HG03045 (cell line): ENCODE data around the gene ZNF579.

Experiments used
- ATAC-seq: cut with Tn5 transposase; IDR thresholded peaks from one replicate; pipeline ENCODE4 v1.9.1; 2021; ENCODE audit warnings: mild to moderate bottlenecking, moderate library complexity; ENCODE audit not compliant: unreplicated experiment

ZNF579 gene

GRCh38 chr19:55580628-55581144 is at the start of gene ZNF579:
Gene ZNF579 (minus strand): TSS chr19:55580848. CDS start chr19:55579639, 1,209 bp downstream.
- peak; percentile 37 for ATAC-seq

GRCh38 chr19:55626350-55626749 is 45.7 kb upstream of the ZNF579 start:
- no peak for ATAC-seq

DNA sequence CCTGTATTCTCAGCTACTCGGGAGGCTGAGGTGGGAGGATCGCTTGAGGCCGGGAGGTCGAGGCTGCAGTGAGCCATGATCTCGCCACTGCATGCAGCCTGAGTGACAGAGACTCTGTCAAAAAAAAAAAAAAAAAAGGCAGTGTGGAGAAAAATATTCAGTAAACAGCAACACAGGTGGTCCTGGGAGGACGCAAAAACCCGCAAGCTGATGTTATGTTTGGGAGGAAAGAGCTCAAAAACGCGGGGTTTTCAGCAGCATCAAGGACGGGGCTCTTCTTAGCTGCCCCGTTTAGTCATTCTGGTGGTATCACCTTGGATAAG is 44.3 kb upstream of the ZNF579 start:
- ATAC-seq: no peak

- ATAC-seq: no peak
These were observed 43.7 kb upstream of the ZNF579 start, which contains the start of gene ZNF784 for GRCh38 chr19:55624109-55625003. Gene ZNF784 (minus strand): TSS chr19:55624566. CDS start chr19:55624561, 5 bp downstream.

GRCh38 chr19:55623561-55623960 is 42.9 kb upstream of the ZNF579 start:
- no peak for ATAC-seq

DNA sequence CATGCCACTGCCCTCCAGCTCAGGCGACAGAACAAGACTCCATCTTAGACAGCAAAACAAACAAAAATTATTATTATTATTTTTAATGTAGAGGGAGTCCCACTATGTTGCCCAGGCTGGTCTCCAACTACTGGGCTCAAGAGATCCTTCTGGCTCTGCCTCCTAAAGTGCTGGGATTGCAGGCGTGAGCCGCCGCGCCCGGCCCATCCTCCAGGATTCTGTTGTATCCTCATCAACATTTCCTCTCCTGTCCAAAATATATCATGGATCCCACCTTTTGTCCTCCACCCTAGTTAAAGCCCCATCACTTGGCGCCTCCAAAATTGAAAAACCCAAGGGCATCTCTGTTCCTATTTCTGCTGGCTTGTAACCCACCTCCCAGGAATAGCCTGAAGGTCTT is 42.5 kb upstream of the ZNF579 start:
- ATAC-seq: no peak

GRCh38 chr19:55622242-55622969 is 41.8 kb upstream of the ZNF579 start:
- ATAC-seq: no peak

GRCh38 chr19:55621673-55622231 is 41.1 kb upstream of the ZNF579 start:
- ATAC-seq: no peak

DNA sequence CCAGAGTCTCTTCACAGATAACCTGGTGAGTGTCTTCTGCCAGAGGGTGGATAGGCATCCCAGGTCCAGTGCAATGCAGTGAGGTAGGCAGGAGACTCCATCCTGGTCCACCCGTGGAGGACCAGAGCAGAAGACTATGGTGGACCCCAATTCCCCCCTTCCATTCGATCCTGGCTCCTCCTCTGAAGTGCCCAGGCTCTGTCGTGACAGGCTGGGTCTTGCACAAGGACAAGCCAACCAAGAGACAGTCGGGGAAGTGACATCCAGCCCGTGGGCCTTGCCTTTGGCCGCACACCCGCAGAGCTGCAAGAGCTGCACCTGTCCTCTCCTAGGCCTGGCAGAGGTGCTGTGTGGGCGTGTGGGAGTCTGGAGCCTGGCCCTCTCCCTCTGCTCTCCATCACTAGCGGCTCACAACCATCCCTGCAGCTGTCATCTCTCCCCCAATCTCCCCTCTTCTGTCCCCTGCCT is 40.6 kb upstream of the ZNF579 start:
- no peak for ATAC-seq

DNA sequence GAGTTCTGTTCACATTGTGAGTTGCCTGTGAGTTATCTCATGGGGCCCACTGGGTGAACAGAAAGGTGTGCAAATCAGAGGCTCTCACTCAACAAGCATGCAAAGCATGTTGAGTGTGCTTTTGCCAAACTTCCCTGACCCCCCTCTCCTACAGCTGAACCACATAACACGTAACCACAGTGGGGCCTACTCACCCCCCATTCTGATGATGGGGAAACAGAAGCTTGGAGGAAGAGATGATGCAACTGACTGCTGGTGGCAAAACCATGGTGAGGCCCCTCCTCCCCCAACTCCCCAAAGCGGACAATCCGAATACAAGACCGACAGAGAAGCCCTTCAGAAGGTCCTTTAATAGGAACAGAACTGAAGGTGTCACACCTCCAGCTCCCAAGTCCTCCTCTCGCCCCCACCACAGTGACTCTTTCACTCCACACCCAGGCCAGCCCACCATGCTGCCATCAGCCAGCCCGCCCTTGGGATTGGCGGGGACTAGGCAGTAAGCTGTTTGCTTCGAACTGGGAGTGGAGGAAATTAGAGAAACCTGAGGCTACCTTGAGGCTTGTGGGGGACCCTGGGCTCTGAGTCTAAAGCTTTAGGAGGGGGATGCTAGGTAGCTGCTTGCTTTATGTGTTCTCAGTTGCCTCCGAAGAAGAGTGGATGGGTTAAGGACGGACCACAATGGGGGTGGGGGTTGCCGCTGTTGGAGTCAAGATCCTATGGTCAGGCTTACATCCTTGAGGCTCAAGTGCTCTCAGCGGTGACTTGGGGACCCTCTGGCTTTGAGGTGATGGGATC is 40.0 kb upstream of the ZNF579 start:
- ATAC-seq: no peak

DNA sequence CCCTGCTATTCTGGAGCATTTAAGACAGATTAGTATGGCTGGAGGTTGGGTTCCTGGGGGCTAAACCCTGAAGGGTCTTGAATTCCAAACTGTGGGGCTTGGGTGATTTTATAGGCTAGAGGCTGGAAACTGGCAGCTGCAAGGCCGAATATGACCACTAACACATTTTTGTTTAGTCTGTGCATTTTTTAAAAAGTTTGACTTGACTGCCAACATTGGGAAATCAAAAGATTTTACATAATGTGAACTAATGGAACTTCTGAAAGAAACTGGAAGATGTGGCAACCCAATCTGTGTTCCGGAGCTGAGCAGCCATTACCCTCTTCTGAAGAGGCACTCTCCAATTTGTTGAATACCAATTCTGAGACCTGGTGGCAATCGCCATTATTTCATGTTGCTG is 38.6 kb upstream of the ZNF579 start:
- no peak for ATAC-seq

GRCh38 chr19:55618426-55618825 is 37.8 kb upstream of the ZNF579 start:
- no peak for ATAC-seq

GRCh38 chr19:55617426-55617825 is 36.8 kb upstream of the ZNF579 start:
- no peak for ATAC-seq

DNA sequence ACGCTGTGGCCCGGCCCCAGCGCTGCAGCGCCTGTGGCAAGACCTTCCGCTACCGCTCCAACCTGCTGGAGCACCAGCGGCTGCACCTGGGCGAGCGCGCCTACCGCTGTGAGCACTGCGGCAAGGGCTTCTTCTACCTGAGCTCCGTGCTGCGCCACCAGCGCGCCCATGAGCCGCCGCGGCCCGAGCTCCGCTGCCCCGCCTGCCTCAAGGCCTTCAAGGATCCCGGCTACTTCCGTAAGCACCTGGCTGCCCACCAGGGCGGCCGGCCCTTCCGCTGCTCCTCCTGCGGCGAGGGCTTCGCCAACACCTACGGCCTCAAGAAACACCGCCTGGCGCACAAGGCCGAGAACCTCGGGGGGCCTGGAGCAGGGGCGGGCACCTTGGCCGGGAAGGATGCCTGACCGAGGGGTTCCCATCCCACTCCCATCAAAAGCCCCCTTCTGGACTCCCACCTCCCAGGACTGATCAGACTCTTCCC is 35.8 kb upstream of the ZNF579 start:
- ATAC-seq: no peak

GRCh38 chr19:55615543-55616394 is 35.1 kb upstream of the ZNF579 start:
- ATAC-seq: no peak

DNA sequence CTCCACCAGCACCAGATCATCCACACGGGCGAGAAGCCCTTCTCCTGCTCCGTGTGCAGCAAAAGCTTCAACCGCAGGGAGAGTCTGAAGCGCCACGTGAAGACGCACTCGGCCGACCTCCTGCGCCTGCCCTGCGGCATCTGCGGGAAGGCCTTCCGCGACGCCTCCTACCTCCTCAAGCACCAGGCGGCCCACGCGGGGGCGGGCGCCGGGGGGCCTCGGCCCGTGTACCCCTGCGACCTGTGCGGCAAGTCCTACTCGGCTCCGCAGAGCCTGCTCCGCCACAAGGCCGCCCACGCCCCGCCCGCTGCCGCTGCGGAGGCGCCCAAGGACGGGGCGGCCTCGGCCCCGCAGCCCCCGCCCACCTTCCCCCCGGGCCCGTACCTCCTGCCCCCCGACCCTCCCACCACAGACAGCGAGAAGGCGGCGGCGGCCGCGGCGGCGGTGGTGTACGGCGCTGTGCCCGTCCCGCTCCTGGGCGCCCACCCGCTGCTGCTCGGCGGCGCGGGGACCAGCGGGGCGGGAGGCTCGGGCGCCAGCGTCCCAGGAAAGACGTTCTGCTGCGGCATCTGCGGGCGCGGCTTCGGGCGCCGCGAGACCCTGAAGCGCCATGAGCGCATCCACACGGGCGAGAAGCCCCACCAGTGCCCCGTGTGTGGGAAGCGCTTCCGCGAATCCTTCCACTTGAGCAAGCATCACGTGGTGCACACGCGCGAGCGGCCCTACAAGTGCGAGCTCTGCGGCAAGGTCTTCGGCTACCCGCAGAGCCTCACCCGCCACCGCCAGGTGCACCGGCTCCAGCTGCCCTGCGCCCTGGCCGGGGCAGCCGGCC is 34.3 kb upstream of the ZNF579 start:
- ATAC-seq: no peak

DNA sequence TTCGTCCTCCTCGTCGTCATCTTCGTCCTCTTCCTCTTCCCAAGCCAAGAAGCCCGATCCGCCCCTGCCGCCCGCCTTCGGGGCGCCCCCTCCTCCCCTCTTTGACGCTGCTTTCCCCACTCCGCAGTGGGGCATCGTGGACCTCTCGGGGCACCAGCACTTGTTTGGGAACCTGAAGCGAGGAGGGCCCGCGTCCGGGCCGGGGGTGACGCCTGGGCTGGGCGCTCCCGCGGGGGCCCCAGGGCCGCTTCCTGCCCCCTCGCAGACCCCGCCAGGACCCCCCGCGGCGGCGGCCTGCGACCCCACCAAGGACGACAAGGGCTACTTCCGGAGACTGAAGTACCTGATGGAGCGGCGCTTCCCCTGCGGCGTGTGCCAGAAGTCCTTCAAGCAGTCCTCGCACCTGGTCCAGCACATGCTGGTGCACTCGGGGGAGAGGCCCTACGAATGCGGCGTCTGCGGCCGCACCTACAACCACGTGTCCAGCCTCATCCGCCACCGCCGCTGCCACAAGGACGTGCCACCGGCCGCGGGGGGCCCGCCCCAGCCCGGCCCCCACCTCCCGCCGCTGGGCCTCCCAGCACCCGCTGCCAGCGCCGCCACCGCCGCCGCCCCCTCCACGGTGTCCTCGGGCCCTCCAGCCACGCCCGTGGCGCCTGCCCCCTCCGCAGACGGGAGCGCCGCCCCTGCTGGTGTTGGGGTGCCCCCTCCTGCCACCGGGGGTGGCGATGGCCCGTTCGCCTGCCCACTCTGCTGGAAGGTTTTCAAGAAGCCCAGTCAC is 33.5 kb upstream of the ZNF579 start:
- ATAC-seq: no peak

- no peak for ATAC-seq
These were observed 32.7 kb upstream of the ZNF579 start for GRCh38 chr19:55613396-55613795.
